BLaER1 treated with 17β-estradiol and CSF1 and Interleukin-3, amounts not matched to agents 10 nM and 100 nM (cell line): ENCODE measurements around the gene TINAGL1.

ENCODE experiments used
- H3K27ac ChIP-seq, 11 experiments: shearing (Covaris generic); formaldehyde crosslinking; 2 replicates each; pipeline ENCODE4 v1.8.1; 2022
- H3K27me3 ChIP-seq, 11 experiments: shearing (Covaris generic); formaldehyde crosslinking; 2 replicates each; pipeline ENCODE4 v1.8.1; 2022
- H3K36me3 ChIP-seq, 11 experiments: shearing (Covaris generic); formaldehyde crosslinking; 2 replicates each; pipeline ENCODE4 v1.8.1; 2022
- H3K4me1 ChIP-seq, 10 experiments: shearing (Covaris generic); formaldehyde crosslinking; 2 replicates each; pipeline ENCODE4 v1.8.1; 2022
- H3K4me2 ChIP-seq, 11 experiments: shearing (Covaris generic); formaldehyde crosslinking; 2 replicates each; pipeline ENCODE4 v1.8.1; 2022
- H3K4me3 ChIP-seq, 10 experiments: shearing (Covaris generic); formaldehyde crosslinking; 2 replicates each; pipeline ENCODE4 v1.8.1; 2022
- H3K9ac ChIP-seq, 11 experiments: shearing (Covaris generic); formaldehyde crosslinking; 2 replicates each; pipeline ENCODE4 v1.8.1; 2022
- H3K9me3 ChIP-seq, 11 experiments: shearing (Covaris generic); formaldehyde crosslinking; replicated peaks in 1 of 11; 2 replicates each; pipeline ENCODE4 v1.8.1; 2022
- H4K20me1 ChIP-seq, 11 experiments: shearing (Covaris generic); formaldehyde crosslinking; 2 replicates each; pipeline ENCODE4 v1.8.1; 2022
- Cebpa-rat ChIP-seq, 11 experiments: shearing (Covaris generic); IDR thresholded peaks; 2 replicates each; pipeline ENCODE4 v1.8.1; 2022

TINAGL1 gene

DNA sequence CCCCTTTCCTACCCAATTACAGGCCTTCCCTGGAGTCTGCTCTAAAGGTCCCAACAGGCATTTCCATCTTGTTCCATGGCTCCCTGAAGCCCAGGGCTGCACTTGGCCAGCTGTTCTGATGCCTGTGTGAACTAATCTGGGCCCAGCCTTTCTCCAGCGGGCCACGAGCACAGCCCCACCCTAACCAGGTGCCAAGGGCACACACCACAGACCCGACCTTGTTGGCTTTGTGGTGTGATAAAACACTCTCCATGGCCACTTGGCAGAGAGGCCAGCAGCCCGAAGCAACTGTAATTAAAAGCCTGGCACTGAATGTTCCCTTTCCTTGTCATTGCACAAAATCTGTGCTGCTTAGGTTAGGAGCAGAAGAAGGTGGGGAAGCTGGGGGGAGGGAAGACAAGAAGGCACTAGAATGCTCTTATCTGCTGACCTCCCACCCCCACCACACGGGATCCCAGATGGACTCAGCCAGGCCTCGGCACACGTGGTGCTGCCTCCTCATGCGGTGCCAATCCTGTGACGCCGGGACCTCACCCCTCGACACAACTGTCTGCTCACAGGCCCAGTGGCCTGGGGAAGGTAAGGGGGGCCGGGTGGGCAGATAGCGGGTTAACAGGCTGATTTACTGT, 51.1 kb downstream of the TINAGL1 start:
- peak overlapping the region in 8 of 11 experiments; percentile 7 to 69 (median 53); a peak in 13 of 22 replicates for H3K27ac ChIP-seq
- H3K9me3 ChIP-seq, result no peaks in the 10 kb centered on the region
- peaks cover 0 to 46% (median 4%) of the 10 kb centered on the region in 11 experiments; a peak in 10 of 22 replicates for H4K20me1 ChIP-seq
- H3K4me3 ChIP-seq, result no peak overlapping the region
- peak overlapping the region in 8 of 11 experiments; percentile 18 to 75 (median 54); a peak in 13 of 22 replicates for H3K4me2 ChIP-seq
- H3K9ac ChIP-seq, result peak overlapping the region in 9 of 11 experiments; percentile 5 to 48 (median 31); a peak in 10 of 22 replicates
- no peak for TF ChIP-seq Cebpa-rat (IDR thresholded peaks at IDR 0.05)
- H3K27me3 ChIP-seq, result no peaks in the 10 kb centered on the region
- peaks cover 46 to 57% (median 50%) of the 10 kb centered on the region in 11 experiments for H3K36me3 ChIP-seq
- H3K4me1 ChIP-seq, result peaks cover 32 to 60% (median 52%) of the 10 kb centered on the region in 10 experiments

- Histone ChIP-seq H3K27ac (peak overlapping the region in 3 of 11 experiments; percentile 7 to 64 (median 18); a peak in 2 of 22 replicates), H3K9me3 (no peaks in the 10 kb centered on the region), H3K9ac (peak overlapping the region in 3 of 11 experiments; percentile 31 to 48 (median 32); a peak in 1 of 22 replicates), H3K36me3 (peaks cover 52 to 63% (median 56%) of the 10 kb centered on the region in 11 experiments), H3K27me3 (no peaks in the 10 kb centered on the region), H3K4me3 (no peak overlapping the region), H3K4me2 (peak overlapping the region in 3 of 11 experiments; percentile 43 to 64 (median 63); a peak in 2 of 22 replicates), H4K20me1 (peaks cover 0 to 52% (median 7%) of the 10 kb centered on the region in 11 experiments; a peak in 12 of 22 replicates), H3K4me1 (peaks cover 33 to 65% (median 52%) of the 10 kb centered on the region in 10 experiments)
- TF ChIP-seq Cebpa-rat (IDR thresholded peaks at IDR 0.05), result no peak
Measured at GRCh38 chr1:31627930-31628559, 51.7 kb downstream of the TINAGL1 start.

DNA sequence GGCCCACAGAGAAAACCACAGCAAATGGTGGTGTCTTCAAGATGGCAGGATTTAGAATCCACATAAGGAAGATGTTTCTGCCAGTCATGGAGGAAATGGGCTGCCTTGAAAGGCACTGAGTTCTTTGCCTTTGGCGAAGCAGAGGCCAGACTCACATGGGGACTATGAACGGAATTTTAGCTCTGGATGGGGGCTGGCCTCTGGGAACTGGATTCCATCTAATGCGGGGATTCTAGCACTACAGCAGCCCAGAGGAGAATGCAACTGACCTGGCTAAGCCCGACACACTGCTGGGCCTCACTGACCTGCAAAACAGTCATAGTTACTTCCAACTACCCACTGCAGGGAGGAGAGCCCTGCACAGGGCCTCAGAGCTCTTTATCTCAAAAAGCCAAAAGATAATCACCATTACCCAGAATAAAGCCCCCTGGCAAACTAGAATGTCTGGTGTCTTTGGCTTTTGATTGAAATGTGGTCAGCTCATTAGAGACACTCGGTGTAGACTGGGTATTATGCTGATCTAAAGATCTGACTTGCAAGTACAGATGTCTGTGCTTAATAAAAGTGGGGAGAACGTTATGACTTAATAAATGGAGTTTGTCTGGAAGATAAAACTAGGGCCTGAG, 52.7 kb downstream of the TINAGL1 start:
- peaks cover 61 to 72% (median 65%) of the 10 kb centered on the region in 11 experiments for H3K36me3 ChIP-seq
- TF ChIP-seq Cebpa-rat (IDR thresholded peaks at IDR 0.05), result no peak

GRCh38 chr1:31632649-31633048, 56.3 kb downstream of the TINAGL1 start:
- Histone ChIP-seq H3K9me3 (no peaks in the 10 kb centered on the region), H3K4me1 (peaks cover 10 to 26% (median 16%) of the 10 kb centered on the region in 10 experiments; a peak in 19 of 20 replicates), H3K9ac (peak overlapping the region in 1 of 11 experiments; percentile 47; a peak in 2 of 22 replicates), H3K4me3 (no peak overlapping the region), H3K4me2 (no peak overlapping the region), H4K20me1 (peaks cover 26 to 73% (median 40%) of the 10 kb centered on the region in 11 experiments; a peak in 20 of 22 replicates), H3K36me3 (peaks cover 76 to 90% (median 83%) of the 10 kb centered on the region in 11 experiments), H3K27me3 (no peaks in the 10 kb centered on the region), H3K27ac (peak overlapping the region in 2 of 11 experiments; percentile 10 to 11; a peak in 2 of 22 replicates)
- TF ChIP-seq Cebpa-rat (IDR thresholded peaks at IDR 0.05), result no peak

More for the DNA sequence above, 52.7 kb downstream of the TINAGL1 start:
- H3K9ac ChIP-seq, result no peak overlapping the region
- H3K27ac ChIP-seq, result no peak overlapping the region
- no peaks in the 10 kb centered on the region for H3K9me3 ChIP-seq
- H4K20me1 ChIP-seq, result peaks cover 0 to 52% (median 9%) of the 10 kb centered on the region in 11 experiments; a peak in 13 of 22 replicates
- H3K4me3 ChIP-seq, result no peak overlapping the region
- peaks cover 26 to 56% (median 43%) of the 10 kb centered on the region in 10 experiments for H3K4me1 ChIP-seq
- no peak overlapping the region for H3K4me2 ChIP-seq
- H3K27me3 ChIP-seq, result no peaks in the 10 kb centered on the region

DNA sequence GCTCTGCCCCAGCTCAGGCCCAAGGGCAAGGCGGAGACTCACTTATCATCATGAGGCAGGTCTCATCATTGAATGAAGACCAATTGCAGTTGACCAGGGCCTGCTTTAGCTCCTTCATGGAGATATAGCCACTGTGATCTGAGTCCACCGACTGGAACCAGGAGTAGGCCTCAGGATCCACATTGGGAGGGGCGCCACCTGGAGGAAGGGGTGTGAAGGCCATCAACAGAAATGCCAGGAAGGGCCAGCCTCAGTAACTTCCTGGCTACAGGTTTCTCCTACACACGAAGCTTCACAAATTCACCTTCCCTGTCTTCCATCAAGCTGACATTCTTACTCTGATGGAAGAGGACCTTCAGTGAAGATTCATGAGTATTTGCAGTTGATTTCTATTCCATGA, 56.8 kb downstream of the TINAGL1 start:
- H3K9me3 ChIP-seq, result no peaks in the 10 kb centered on the region
- peak overlapping the region in 1 of 11 experiments; percentile 47; a peak in 1 of 22 replicates for H3K9ac ChIP-seq
- no peak overlapping the region for H3K4me3 ChIP-seq
- no peak for TF ChIP-seq Cebpa-rat (IDR thresholded peaks at IDR 0.05)
- H3K4me2 ChIP-seq, result no peak overlapping the region
- H4K20me1 ChIP-seq, result peaks cover 30 to 76% (median 44%) of the 10 kb centered on the region in 11 experiments; a peak in 20 of 22 replicates
- peaks cover 71 to 85% (median 80%) of the 10 kb centered on the region in 11 experiments for H3K36me3 ChIP-seq
- H3K27me3 ChIP-seq, result no peaks in the 10 kb centered on the region
- H3K4me1 ChIP-seq, result peaks cover 9 to 30% (median 15%) of the 10 kb centered on the region in 10 experiments; a peak in 17 of 20 replicates
- peak overlapping the region in 1 of 11 experiments; percentile 10; a peak in 1 of 22 replicates for H3K27ac ChIP-seq
